Pulmonary artery endothelial cell (primary cell): Measurements from ENCODE around the gene LGR6. TPM values are rescaled to one million over a fixed set of nuclear protein-coding genes. Genes with fewer than 3 reads are reported as not detected.

Experiments used
- DNase-seq: peaks from one replicate; pipeline ENCODE4 v3.0.0-alpha.2; 2011; ENCODE audit warnings: low read depth, low spot score
- total RNA-seq: library from RNA; depleted of rRNA; stranded (reverse); fragments of >200 nt; gene quantifications from 2 replicates; pipeline ENCODE4 v1.2.3, GENCODE V29; 2014

LGR6 gene
- total RNA-seq, 1 donor from 2014 or later, result not detected

- DNase-seq, result no peak
Measured at GRCh38 chr1:202199040-202199889, 5.7 kb downstream of the LGR6 start.

GRCh38 chr1:202200112-202200548 is 6.5 kb downstream of the LGR6 start:
- DNase-seq, result no peak

- no peak for DNase-seq
Measured at GRCh38 chr1:202200669-202201068, 7.1 kb downstream of the LGR6 start.

- no peak for DNase-seq
Measured at GRCh38 chr1:202201266-202201665, 7.7 kb downstream of the LGR6 start.

- no peak for DNase-seq
Measured at GRCh38 chr1:202201971-202202370, 8.4 kb downstream of the LGR6 start.

GRCh38 chr1:202202500-202203168 is 9.0 kb downstream of the LGR6 start:
- no peak for DNase-seq

- DNase-seq, result no peak
Measured at GRCh38 chr1:202203238-202204039, 9.8 kb downstream of the LGR6 start.

- DNase-seq, result no peak
Measured at GRCh38 chr1:202204065-202204464, 10.5 kb downstream of the LGR6 start.

- DNase-seq, result no peak
Measured at GRCh38 chr1:202205523-202206190, 12.1 kb downstream of the LGR6 start.

GRCh38 chr1:202207292-202207691 is 13.7 kb downstream of the LGR6 start:
- DNase-seq, result peak; percentile 45

- no peak for DNase-seq
Measured at GRCh38 chr1:202208351-202208857, 14.8 kb downstream of the LGR6 start.

- DNase-seq, result no peak
Measured at GRCh38 chr1:202210385-202210784, 16.8 kb downstream of the LGR6 start.

GRCh38 chr1:202210969-202211368 is 17.4 kb downstream of the LGR6 start:
- no peak for DNase-seq

- DNase-seq, result no peak
Measured at GRCh38 chr1:202212787-202213186, 19.2 kb downstream of the LGR6 start.

- DNase-seq, result no peak
Measured at GRCh38 chr1:202213361-202214088, 19.9 kb downstream of the LGR6 start.

GRCh38 chr1:202214089-202214843 is 20.7 kb downstream of the LGR6 start:
- no peak for DNase-seq

GRCh38 chr1:202215472-202216130 is 22.0 kb downstream of the LGR6 start:
- no peak for DNase-seq

GRCh38 chr1:202216691-202217090 is 23.1 kb downstream of the LGR6 start:
- no peak for DNase-seq

- no peak for DNase-seq
Measured at GRCh38 chr1:202217516-202217915, 23.9 kb downstream of the LGR6 start.
